ENCODE results near the gene XYLB. TPM values are rescaled to one million over a fixed set of nuclear protein-coding genes. Genes with fewer than 3 reads are reported as not detected.

Gene XYLB
- total RNA-seq, 1 donor from 2014 or later: 6.9 TPM

- H3K4me2 ChIP-seq: peak overlapping the region; percentile 92
Measured at GRCh38 chr3:38453913-38454177, 107.3 kb downstream of the XYLB start.

DNA sequence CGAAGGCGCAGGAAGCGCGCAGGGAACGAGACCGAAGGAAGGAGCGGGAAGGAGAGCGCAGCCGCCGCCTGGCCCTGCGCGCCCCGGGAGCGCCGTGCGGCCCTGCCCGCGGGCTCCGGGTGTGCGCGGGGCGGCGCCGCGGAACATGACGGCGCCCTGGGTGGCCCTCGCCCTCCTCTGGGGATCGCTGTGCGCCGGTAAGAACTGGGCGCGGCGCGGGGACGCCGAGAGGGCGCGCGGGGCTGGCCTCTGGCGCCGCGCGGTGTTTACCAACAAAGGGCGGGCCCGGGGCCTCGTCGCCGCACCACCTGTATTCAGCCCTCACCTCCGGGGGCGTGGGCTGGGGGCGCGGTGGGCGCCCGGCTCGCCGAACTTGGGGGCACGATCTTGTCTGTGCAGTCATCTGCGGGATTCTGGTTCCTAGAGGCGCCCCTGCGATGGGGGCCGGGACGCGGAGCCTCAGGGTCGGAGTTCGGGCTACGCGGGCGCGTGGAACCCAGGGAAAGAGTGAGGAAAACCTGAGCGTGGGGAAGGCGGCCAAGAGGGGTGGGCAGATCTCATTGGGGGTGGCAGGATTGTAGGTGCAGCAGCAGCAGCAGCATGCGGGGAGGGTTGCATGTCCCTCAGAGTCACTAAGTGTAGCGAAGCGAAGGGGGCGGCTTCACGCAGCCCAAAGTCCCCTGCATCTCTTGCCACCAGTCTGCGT is 107.7 kb downstream of the XYLB start:
- peaks cover 3% of the 10 kb centered on the region for H3K27me3 Mint-ChIP-seq (ENCODE audit: insufficient read depth, low read depth)
- peak overlapping the region; percentile 100 for H3K4me3 Mint-ChIP-seq
- H3K36me3 Mint-ChIP-seq: peaks cover 21% of the 10 kb centered on the region
- TF ChIP-seq, protein P1, sequence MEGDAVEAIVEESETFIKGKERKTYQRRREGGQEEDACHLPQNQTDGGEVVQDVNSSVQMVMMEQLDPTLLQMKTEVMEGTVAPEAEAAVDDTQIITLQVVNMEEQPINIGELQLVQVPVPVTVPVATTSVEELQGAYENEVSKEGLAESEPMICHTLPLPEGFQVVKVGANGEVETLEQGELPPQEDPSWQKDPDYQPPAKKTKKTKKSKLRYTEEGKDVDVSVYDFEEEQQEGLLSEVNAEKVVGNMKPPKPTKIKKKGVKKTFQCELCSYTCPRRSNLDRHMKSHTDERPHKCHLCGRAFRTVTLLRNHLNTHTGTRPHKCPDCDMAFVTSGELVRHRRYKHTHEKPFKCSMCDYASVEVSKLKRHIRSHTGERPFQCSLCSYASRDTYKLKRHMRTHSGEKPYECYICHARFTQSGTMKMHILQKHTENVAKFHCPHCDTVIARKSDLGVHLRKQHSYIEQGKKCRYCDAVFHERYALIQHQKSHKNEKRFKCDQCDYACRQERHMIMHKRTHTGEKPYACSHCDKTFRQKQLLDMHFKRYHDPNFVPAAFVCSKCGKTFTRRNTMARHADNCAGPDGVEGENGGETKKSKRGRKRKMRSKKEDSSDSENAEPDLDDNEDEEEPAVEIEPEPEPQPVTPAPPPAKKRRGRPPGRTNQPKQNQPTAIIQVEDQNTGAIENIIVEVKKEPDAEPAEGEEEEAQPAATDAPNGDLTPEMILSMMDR (IDR thresholded peaks at IDR 0.05): no peak
- TF ChIP-seq EZH2phosphoT487 (IDR thresholded peaks at IDR 0.05): no peak
- TF ChIP-seq EZH2 (IDR thresholded peaks at IDR 0.05): no peak
- H3K4me1 ChIP-seq: peaks cover 28% of the 10 kb centered on the region
- peaks cover 54% of the 10 kb centered on the region for H3K79me2 ChIP-seq (ENCODE audit: low read depth)
- peaks cover 19% of the 10 kb centered on the region for H3K4me1 Mint-ChIP-seq
- peak overlapping the region; percentile 88 for H3K27ac ChIP-seq
- H4K20me1 ChIP-seq (ENCODE audit: low read depth): peaks cover 46% of the 10 kb centered on the region
- H3K9me3 ChIP-seq (ENCODE audit: low read depth): no peaks in the 10 kb centered on the region
- peak overlapping the region; percentile 92 for H3K4me2 ChIP-seq
- H2AFZ ChIP-seq (replicated peaks): no peak overlapping the region
- peak overlapping the region; percentile 100 for H3K4me3 ChIP-seq
- H3K27ac Mint-ChIP-seq: peak overlapping the region; percentile 100
- peak overlapping the region; percentile 98 for H3K9ac ChIP-seq
- H3K27me3 ChIP-seq: no peaks in the 10 kb centered on the region
- no peaks in the 10 kb centered on the region for H3K36me3 ChIP-seq
- peaks cover 15% of the 10 kb centered on the region for H3K9me3 Mint-ChIP-seq
- DNase-seq (ENCODE audit: low spot score): peak; percentile 74
- H3F3A ChIP-seq (ENCODE audit: low read depth): peaks cover 28% of the 10 kb centered on the region

More at GRCh38 chr3:38453913-38454177, 107.3 kb downstream of the XYLB start:
- Histone ChIP-seq H3K4me3 (peak overlapping the region; percentile 100), H2AFZ (replicated peaks) (no peak overlapping the region), H3K9ac (peak overlapping the region; percentile 98), H3K27me3 (no peaks in the 10 kb centered on the region), H4K20me1 (ENCODE audit: low read depth) (peaks cover 41% of the 10 kb centered on the region), H3K4me1 (peaks cover 24% of the 10 kb centered on the region), H3K36me3 (no peaks in the 10 kb centered on the region), H3K27ac (peak overlapping the region; percentile 88), H3K79me2 (ENCODE audit: low read depth) (peaks cover 49% of the 10 kb centered on the region), H3F3A (ENCODE audit: low read depth) (peaks cover 28% of the 10 kb centered on the region), H3K9me3 (ENCODE audit: low read depth) (no peaks in the 10 kb centered on the region)
- Mint-ChIP-seq H3K27me3 (ENCODE audit: insufficient read depth, low read depth) (peaks cover 3% of the 10 kb centered on the region), H3K36me3 (peaks cover 19% of the 10 kb centered on the region), H3K4me1 (peaks cover 19% of the 10 kb centered on the region), H3K9me3 (peaks cover 15% of the 10 kb centered on the region), H3K27ac (no peak overlapping the region), H3K4me3 (peak overlapping the region; percentile 100)
- TF ChIP-seq EZH2 (IDR thresholded peaks at IDR 0.05) (no peak), EZH2phosphoT487 (IDR thresholded peaks at IDR 0.05) (no peak)
- TF ChIP-seq, protein P1 (IDR thresholded peaks at IDR 0.05): no peak
- no peak for DNase-seq (ENCODE audit: low spot score)

- peak overlapping the region; percentile 100 for H3K4me3 ChIP-seq
- H3K4me2 ChIP-seq: peak overlapping the region; percentile 92
- H3K27me3 ChIP-seq: no peaks in the 10 kb centered on the region
- peaks cover 25% of the 10 kb centered on the region for H3K36me3 Mint-ChIP-seq
- peaks cover 16% of the 10 kb centered on the region for H3K9me3 Mint-ChIP-seq
- peaks cover 28% of the 10 kb centered on the region for H3F3A ChIP-seq (ENCODE audit: low read depth)
- H3K36me3 ChIP-seq: no peaks in the 10 kb centered on the region
- H3K9ac ChIP-seq: peak overlapping the region; percentile 98
- peak overlapping the region; percentile 88 for H3K27ac ChIP-seq
- peaks cover 61% of the 10 kb centered on the region for H3K79me2 ChIP-seq (ENCODE audit: low read depth)
- H3K4me1 ChIP-seq: peaks cover 28% of the 10 kb centered on the region
- peaks cover 3% of the 10 kb centered on the region for H3K27me3 Mint-ChIP-seq (ENCODE audit: insufficient read depth, low read depth)
- peaks cover 19% of the 10 kb centered on the region for H3K4me1 Mint-ChIP-seq
- DNase-seq (ENCODE audit: low spot score): peak; percentile 92
- H3K9me3 ChIP-seq (ENCODE audit: low read depth): no peaks in the 10 kb centered on the region
- TF ChIP-seq EZH2phosphoT487 (IDR thresholded peaks at IDR 0.05) (no peak), EZH2 (IDR thresholded peaks at IDR 0.05) (peak; percentile 25)
- TF ChIP-seq, protein P1 (IDR thresholded peaks at IDR 0.05): no peak
- H2AFZ ChIP-seq (replicated peaks): no peak overlapping the region
- H3K4me3 Mint-ChIP-seq: peak overlapping the region; percentile 100
- H3K27ac Mint-ChIP-seq: peak overlapping the region; percentile 100
- H4K20me1 ChIP-seq (ENCODE audit: low read depth): peaks cover 53% of the 10 kb centered on the region
Measured at GRCh38 chr3:38454884-38455638, 108.5 kb downstream of the XYLB start.

All from neural progenitor cell (in vitro differentiated cells).